ENCODE data around the gene PPP1R3F. TPM values are rescaled to one million over a fixed set of nuclear protein-coding genes. Genes with fewer than 3 reads are reported as not detected.

The PPP1R3F gene
- total RNA-seq, 1 experiment from 2014 or later, result 1.6 TPM

- TF ChIP-seq REST (IDR thresholded peaks at IDR 0.05; ENCODE audit: low read depth) (no peak), SIN3A (IDR thresholded peaks at IDR 0.05; ENCODE audit: low read depth) (no peak), EGR1 (IDR thresholded peaks at IDR 0.05; ENCODE audit: low read depth) (no peak), EZH2 (IDR thresholded peaks at IDR 0.05) (no peak), MAX (IDR thresholded peaks at IDR 0.05) (no peak), ATF3 (IDR thresholded peaks at IDR 0.05) (no peak), POLR2A (IDR thresholded peaks at IDR 0.05; ENCODE audit: borderline replicate concordance, extremely low read depth, insufficient read depth, insufficient read length) (no peak), POLR2AphosphoS5 (IDR thresholded peaks at IDR 0.05; ENCODE audit: low read depth, low read length) (no peak)
These were observed 7.3 kb downstream of the PPP1R3F start (continued) for GRCh38 chrX:49276671-49277534.

- no TSS peak for BruUV-seq (replicated peaks)
- POLR2A ChIA-PET, result no interaction called here
- no peak for TF ChIP-seq POLR2A (IDR thresholded peaks at IDR 0.05; ENCODE audit: borderline replicate concordance, extremely low read depth, insufficient read depth, insufficient read length)
- TF ChIP-seq CTCF (IDR thresholded peaks at IDR 0.05 in 2 of 3, conservative IDR thresholded peaks at IDR 0.05 in 1 of 3; ENCODE audit: borderline replicate concordance in 1 of 3, insufficient read depth in 1 of 3, low read depth in 2 of 3, low read length in 2 of 3), result no peak
- no peak for TF ChIP-seq EZH2phosphoT487 (IDR thresholded peaks at IDR 0.05; ENCODE audit: borderline replicate concordance)
- no peak for TF ChIP-seq FOSL1 (IDR thresholded peaks at IDR 0.05; ENCODE audit: low read depth)
- TF ChIP-seq SIN3A (IDR thresholded peaks at IDR 0.05; ENCODE audit: low read depth), result no peak
- TF ChIP-seq REST (IDR thresholded peaks at IDR 0.05; ENCODE audit: low read depth), result no peak
- no peak for TF ChIP-seq SP1 (IDR thresholded peaks at IDR 0.05; ENCODE audit: low read depth)
- no peak for TF ChIP-seq ZNF274 (IDR thresholded peaks at IDR 0.05; ENCODE audit: low read depth, low read length)
- TF ChIP-seq TCF7L2 (IDR thresholded peaks at IDR 0.05; ENCODE audit: borderline replicate concordance, extremely low read depth, insufficient read depth, insufficient read length), result no peak
- no peak for TF ChIP-seq JUND (IDR thresholded peaks at IDR 0.05)
- no peak for TF ChIP-seq EZH2 (IDR thresholded peaks at IDR 0.05)
These were observed 7.9 kb downstream of the PPP1R3F start for GRCh38 chrX:49277535-49277830.

More at GRCh38 chrX:49277535-49277830, 7.9 kb downstream of the PPP1R3F start:
- ChIA-PET CTCF (no interaction called here), RAD21 (ENCODE audit: low non-redundant PET in 1 of 2, low total read pairs in 2 of 2, uncharacterized antibody in 2 of 2, unreplicated experiment in 2 of 2) (no interaction called here)
- H3K9ac ChIP-seq (ENCODE audit: low read length), result no peak overlapping the region
- no peaks in the 10 kb centered on the region for H3K27me3 ChIP-seq (ENCODE audit: insufficient read depth, low read length)
- H3K9me3 ChIP-seq (ENCODE audit: control insufficient read depth in 1 of 2, insufficient read depth in 1 of 2, low read depth in 1 of 2, low read length in 2 of 2), result no peaks in the 10 kb centered on the region
- no peaks in the 10 kb centered on the region for H4K20me1 ChIP-seq (ENCODE audit: insufficient read depth)
- no peak overlapping the region for H2AFZ ChIP-seq (ENCODE audit: low read depth, low read length, poor library complexity, severe bottlenecking)
- H3K4me2 ChIP-seq (ENCODE audit: low read length), result no peak overlapping the region
- no peaks in the 10 kb centered on the region for H3K79me2 ChIP-seq (ENCODE audit: insufficient read depth, low read length)
- no peak for ATAC-seq
- peaks cover 0 to 2% of the 10 kb centered on the region in 2 experiments; a peak in 1 of 4 replicates for H3K4me1 ChIP-seq (ENCODE audit: control insufficient read depth in 1 of 2, insufficient read depth in 2 of 2, low read length in 2 of 2)
- DNase-seq (ENCODE audit: low read depth, low spot score), result no peak
- H3K9me2 ChIP-seq (ENCODE audit: insufficient read depth), result no peaks in the 10 kb centered on the region
- no peaks in the 10 kb centered on the region for H3K36me3 ChIP-seq (ENCODE audit: control insufficient read depth in 1 of 2, insufficient read depth in 2 of 2, low read length in 2 of 2)
- H3K27ac ChIP-seq (ENCODE audit: low read depth, low read length), result no peak overlapping the region
- no peak overlapping the region for H3K4me3 ChIP-seq (replicated peaks in 1 of 2; ENCODE audit: low read depth in 1 of 2, low read length in 2 of 2)
- intact Hi-C loops (cut with micrococcal nuclease), result no loop called here

Measured in HCT116 (cell line).